GM18499 (cell line): Measurements from ENCODE around the gene SRGAP2B.
"Not testable (repeated sequence)": the region's sequence is repeated elsewhere in the genome, so short reads cannot be mapped to it uniquely, and the experiment has no call there.

Source experiments
- ATAC-seq: cut with Tn5 transposase; IDR thresholded peaks from one replicate; pipeline ENCODE4 v1.9.1; 2021; ENCODE audit warnings: moderate number of reproducible peaks; ENCODE audit not compliant: insufficient read depth, unreplicated experiment

Gene SRGAP2B

GRCh38 chr1:144961604-144962583 lies 133.2 kb downstream of the SRGAP2B start:
- not testable (repeated sequence) for ATAC-seq

GRCh38 chr1:144960929-144961488 lies 134.1 kb downstream of the SRGAP2B start:
- not testable (repeated sequence) for ATAC-seq

GRCh38 chr1:144948390-144948789 lies 146.7 kb downstream of the SRGAP2B start:
- not testable (repeated sequence) for ATAC-seq

GRCh38 chr1:144947495-144947894 lies 147.6 kb downstream of the SRGAP2B start:
- ATAC-seq = not testable (repeated sequence)

GRCh38 chr1:144946525-144947480 lies 148.3 kb downstream of the SRGAP2B start:
- ATAC-seq = not testable (repeated sequence)

GRCh38 chr1:144941710-144942109 lies 153.4 kb downstream of the SRGAP2B start:
- ATAC-seq = peak; percentile 65

GRCh38 chr1:144940054-144940453 lies 155.1 kb downstream of the SRGAP2B start:
- not testable (repeated sequence) for ATAC-seq

- ATAC-seq = not testable (repeated sequence)
Measured at GRCh38 chr1:144938627-144939026, 156.5 kb downstream of the SRGAP2B start.

- not testable (repeated sequence) for ATAC-seq
Measured at GRCh38 chr1:144936186-144936732, 158.9 kb downstream of the SRGAP2B start.

- ATAC-seq = not testable (repeated sequence)
Measured at GRCh38 chr1:144935310-144935709, 159.8 kb downstream of the SRGAP2B start.

- ATAC-seq = not testable (repeated sequence)
Measured at GRCh38 chr1:144933014-144933413, 162.1 kb downstream of the SRGAP2B start.

- ATAC-seq = not testable (repeated sequence)
Measured at GRCh38 chr1:144932153-144932552, 163.0 kb downstream of the SRGAP2B start.

GRCh38 chr1:144931553-144931952 lies 163.6 kb downstream of the SRGAP2B start:
- ATAC-seq = not testable (repeated sequence)

GRCh38 chr1:144930085-144930777 lies 164.9 kb downstream of the SRGAP2B start:
- ATAC-seq = not testable (repeated sequence)

- ATAC-seq = not testable (repeated sequence)
Measured at GRCh38 chr1:144927292-144927691, 167.8 kb downstream of the SRGAP2B start.

GRCh38 chr1:144923640-144924039 lies 171.5 kb downstream of the SRGAP2B start:
- ATAC-seq = not testable (repeated sequence)

- not testable (repeated sequence) for ATAC-seq
Measured at GRCh38 chr1:144922785-144923184, 172.3 kb downstream of the SRGAP2B start.

GRCh38 chr1:144919106-144919505 lies 176.0 kb downstream of the SRGAP2B start:
- not testable (repeated sequence) for ATAC-seq

- not testable (repeated sequence) for ATAC-seq
Measured at GRCh38 chr1:144918027-144918603, 177.0 kb downstream of the SRGAP2B start.
